Right lobe of liver (tissue), 4 donors: ENCODE measurements around the gene RCAN2.

Experiments
- POLR2A ChIP-seq: fragments of 450-650 bp; IDR thresholded peaks from one replicate; pipeline ENCODE4 v1.6.1; 2017; ENCODE audit warnings: antibody characterized with exemption, mild to moderate bottlenecking
- TF ChIP-seq, protein P1 (sequence below), 4 donors: fragments of 200-600 bp in 3 of 4; fragments of 450-650 bp in 1 of 4; IDR thresholded peaks; one replicate each; pipeline versions ENCODE4 v1.5.1 to v1.8.0; 2016 to 2022; ENCODE audit warnings: antibody characterized with exemption in 4 of 4, mild to moderate bottlenecking in 2 of 4
- donor health status: DM: no; HTN: no; CAD: no.
- donor health status: DM: no; HTN: no; CAD: no.
- donor health status: DM: no; HTN: yes; CAD: no.

GRCh38 chr6:46320505-46320904 is 170.7 kb downstream of the RCAN2 start:
- TF ChIP-seq POLR2A = no peak
- TF ChIP-seq, protein P1, sequence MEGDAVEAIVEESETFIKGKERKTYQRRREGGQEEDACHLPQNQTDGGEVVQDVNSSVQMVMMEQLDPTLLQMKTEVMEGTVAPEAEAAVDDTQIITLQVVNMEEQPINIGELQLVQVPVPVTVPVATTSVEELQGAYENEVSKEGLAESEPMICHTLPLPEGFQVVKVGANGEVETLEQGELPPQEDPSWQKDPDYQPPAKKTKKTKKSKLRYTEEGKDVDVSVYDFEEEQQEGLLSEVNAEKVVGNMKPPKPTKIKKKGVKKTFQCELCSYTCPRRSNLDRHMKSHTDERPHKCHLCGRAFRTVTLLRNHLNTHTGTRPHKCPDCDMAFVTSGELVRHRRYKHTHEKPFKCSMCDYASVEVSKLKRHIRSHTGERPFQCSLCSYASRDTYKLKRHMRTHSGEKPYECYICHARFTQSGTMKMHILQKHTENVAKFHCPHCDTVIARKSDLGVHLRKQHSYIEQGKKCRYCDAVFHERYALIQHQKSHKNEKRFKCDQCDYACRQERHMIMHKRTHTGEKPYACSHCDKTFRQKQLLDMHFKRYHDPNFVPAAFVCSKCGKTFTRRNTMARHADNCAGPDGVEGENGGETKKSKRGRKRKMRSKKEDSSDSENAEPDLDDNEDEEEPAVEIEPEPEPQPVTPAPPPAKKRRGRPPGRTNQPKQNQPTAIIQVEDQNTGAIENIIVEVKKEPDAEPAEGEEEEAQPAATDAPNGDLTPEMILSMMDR (IDR thresholded peaks at IDR 0.05) = no peak
